GM12878 (cell line): ENCODE measurements around the gene SELENOP. TPM values are rescaled to one million over a fixed set of nuclear protein-coding genes. Genes with fewer than 3 reads are reported as not detected.

Experiments used
- ATAC-seq: fragments of 200-7000 bp; cut with Tn5 transposase; 3 replicates; pipeline ENCODE4 v1.9.1; 2020; ENCODE audit warnings: mild to moderate bottlenecking, moderate library complexity
- BruUV-seq: library from RNA; stranded (reverse); fragments of 400-500 nt; replicated peaks from 2 replicates; lab custom pipeline; 2021; lab: Mats Ljungman, UMichigan
- CTCF ChIA-PET: fragments of 300-600 bp; sonication (Branson Sonifier 250); formaldehyde crosslinking; extraction: SDS; loops from one replicate; lab custom pipeline; 2021; ENCODE audit warnings: inconsistent platforms; lab: Yijun Ruan, JAX
- POLR2A ChIA-PET: fragments of 350-600 bp; formaldehyde crosslinking; extraction: SDS; loops from one replicate; lab custom pipeline; 2021; ENCODE audit warnings: inconsistent platforms; lab: Charles Lee
- RAD21 ChIA-PET: fragments of 300-600 bp; sonication (Branson Sonifier 250); formaldehyde crosslinking; loops from one replicate; lab custom pipeline; 2023; ENCODE audit warnings: antibody characterized with exemption; ENCODE audit not compliant: unreplicated experiment; lab: Charles Lee
- SMC1A ChIA-PET: fragments of 300-600 bp; sonication (Branson Sonifier 250); formaldehyde crosslinking; loops from one replicate; lab custom pipeline; 2023; ENCODE audit not compliant: unreplicated experiment, uncharacterized antibody; lab: Charles Lee
- DNase-seq: peaks from one replicate; pipeline ENCODE4 v3.0.0-alpha.2; 2011; ENCODE audit warnings: low read depth, low spot score
- FAIRE-seq: peaks from 3 replicates; lab custom pipeline; 2011; peaks lifted over from hg19 to GRCh38; lab: Jason Lieb, UNC
- H2AFZ ChIP-seq: 2 replicates; pipeline ENCODE4 v1.6.0; 2011; ENCODE audit warnings: low read depth, low read length, control low read depth; ENCODE audit not compliant: control insufficient read depth
- H3K27ac ChIP-seq: 2 replicates; pipeline ENCODE4 v1.5.1; 2011; ENCODE audit warnings: control low read depth; ENCODE audit not compliant: control insufficient read depth, insufficient read depth
- H3K27me3 ChIP-seq, 2 experiments: replicated peaks in 1 of 2; 2 replicates each; pipeline versions ENCODE4 v1.6.0 to v1.6.1; 2011; ENCODE audit warnings: low read length in 1 of 2; ENCODE audit not compliant: control insufficient read depth in 2 of 2, insufficient read depth in 2 of 2
- H3K36me3 ChIP-seq, 2 experiments: 2 replicates each; pipeline ENCODE4 v1.5.1; 2011; ENCODE audit warnings: low read length in 1 of 2; ENCODE audit not compliant: control insufficient read depth in 2 of 2, insufficient read depth in 2 of 2
- H3K4me1 ChIP-seq: 2 replicates; pipeline ENCODE4 v1.6.1; 2011; ENCODE audit warnings: mild to moderate bottlenecking, low read length, moderate library complexity, mixed read lengths; ENCODE audit not compliant: control insufficient read depth, insufficient read depth
- H3K4me2 ChIP-seq: 2 replicates; pipeline ENCODE4 v1.6.0; 2011; ENCODE audit warnings: control low read depth; ENCODE audit not compliant: control insufficient read depth, insufficient read depth
- H3K4me3 ChIP-seq: fragments of 200-600 bp; sonication (generic); 2 replicates; pipeline ENCODE4 v1.5.1; 2016
- H3K79me2 ChIP-seq: 2 replicates; pipeline ENCODE4 v1.6.0; 2011; ENCODE audit warnings: low read length; ENCODE audit not compliant: control insufficient read depth, insufficient read depth
- H3K9ac ChIP-seq: 2 replicates; pipeline ENCODE4 v1.8.0; 2011; ENCODE audit warnings: low read length, control low read depth, mixed read lengths; ENCODE audit not compliant: control insufficient read depth, insufficient read depth
- H3K9me3 ChIP-seq: replicated peaks from 3 replicates; pipeline ENCODE4 v1.5.1; 2011; ENCODE audit warnings: mild to moderate bottlenecking, low read length; ENCODE audit not compliant: control insufficient read depth, insufficient read depth
- H4K20me1 ChIP-seq: 2 replicates; pipeline ENCODE4 v1.6.0; 2011; ENCODE audit not compliant: control insufficient read depth, insufficient read depth
- BMI1 ChIP-seq: fragments of 450-650 bp; IDR thresholded peaks from 2 replicates; pipeline ENCODE4 v1.6.1; 2016; ENCODE audit warnings: mild to moderate bottlenecking, moderate library complexity, borderline replicate concordance
- CREM ChIP-seq: IDR thresholded peaks from 2 replicates; pipeline ENCODE4 v1.6.1; 2014; ENCODE audit warnings: antibody characterized with exemption, low read depth
- EED ChIP-seq: sonication (generic); IDR thresholded peaks from 2 replicates; pipeline ENCODE4 v1.6.1; 2016; ENCODE audit warnings: antibody characterized with exemption, low read depth
- FOS ChIP-seq: IDR thresholded peaks from 3 replicates; pipeline ENCODE4 v1.6.1; 2011; ENCODE audit warnings: borderline replicate concordance; ENCODE audit not compliant: insufficient read length; ENCODE audit errors: extremely low read depth
- IRF3 ChIP-seq: fragments of 450-650 bp; IDR thresholded peaks from 2 replicates; pipeline ENCODE4 v1.6.1; 2014; ENCODE audit warnings: mild to moderate bottlenecking
- MYB ChIP-seq: fragments of 150-350 bp; IDR thresholded peaks from 2 replicates; pipeline ENCODE4 v1.6.1; 2014; ENCODE audit warnings: mild to moderate bottlenecking, low read depth, low read length, borderline replicate concordance
- NFIC ChIP-seq: IDR thresholded peaks from 2 replicates; pipeline ENCODE4 v1.6.1; 2012; ENCODE audit warnings: low read depth, mild to moderate bottlenecking, inconsistent platforms, low read length, moderate library complexity
- NFYB ChIP-seq: IDR thresholded peaks from 2 replicates; pipeline ENCODE4 v1.6.1; 2011; ENCODE audit warnings: low read depth, mild to moderate bottlenecking, low read length, improper control_type of control experiment, moderate library complexity; ENCODE audit not compliant: insufficient read depth
- RFX5 ChIP-seq: IDR thresholded peaks from 2 replicates; pipeline ENCODE4 v1.6.1; 2011; ENCODE audit warnings: low read depth, low read length, improper control_type of control experiment
- ZNF24 ChIP-seq: fragments of 450-650 bp; IDR thresholded peaks from 2 replicates; pipeline ENCODE4 v1.6.1; 2017; ENCODE audit warnings: antibody characterized with exemption, mild to moderate bottlenecking
- WGBS: methylation state at CpG from one replicate; pipeline ENCODE4 v1.1.6; 2016; ENCODE audit warnings: low lambda C conversion rate; ENCODE audit not compliant: insufficient replicate concordance, insufficient coverage; ENCODE audit errors: missing lambda C conversion rate; 5-methylcytosine and 5-hydroxymethylcytosine counted together
- in situ Hi-C: fragments of 300-500 bp; cut with MboI; formaldehyde crosslinking; loops from 9 replicates; pipeline ENCODE4 v1.14.3; 2018; ENCODE audit warnings: mixed read lengths
- intact Hi-C: fragments of 100-400 bp; cut with micrococcal nuclease; formaldehyde crosslinking; loops from one replicate; pipeline ENCODE4 v1.14.2; 2022; ENCODE audit not compliant: unreplicated experiment
- polyA plus RNA-seq, 11 experiments: library from polyadenylated mRNA; depleted of rRNA in 4 of 11; unstranded in 6 of 11; stranded (reverse) in 5 of 11; fragments of >200 nt; fragmentation: Nextera tagmentation in 4 of 11; fragmentation: Illumina TruSeq in 1 of 11; extraction: Ambion mirVana in 4 of 11; extraction: Trizol in 1 of 11; gene quantifications; 1 replicate in 1 of 11; 2 replicates in 10 of 11; pipeline versions ENCODE4 v1.2.1 to v1.2.3, GENCODE V29; 2011 to 2016; ENCODE audit warnings: inconsistent platforms in 2 of 11, missing spikeins in 2 of 11, low read depth in 1 of 11
- total RNA-seq, 4 experiments: library from RNA; depleted of rRNA in 3 of 4; stranded (reverse); fragments of >200 nt in 3 of 4; fragmentation: Illumina TruSeq in 1 of 4; extraction: Trizol in 1 of 4; gene quantifications; 2 replicates each; pipeline versions ENCODE4 v1.2.1 to v1.2.3, GENCODE V29; 2013 to 2021

SELENOP gene
- total and polyA plus RNA-seq, 10 of the 15 experiments (the other 5 are each of a cell fraction or from before 2014, with no cell fraction given) = 0.08 to 5.1 (median 0.88) TPM; not detected in 3

DNA sequence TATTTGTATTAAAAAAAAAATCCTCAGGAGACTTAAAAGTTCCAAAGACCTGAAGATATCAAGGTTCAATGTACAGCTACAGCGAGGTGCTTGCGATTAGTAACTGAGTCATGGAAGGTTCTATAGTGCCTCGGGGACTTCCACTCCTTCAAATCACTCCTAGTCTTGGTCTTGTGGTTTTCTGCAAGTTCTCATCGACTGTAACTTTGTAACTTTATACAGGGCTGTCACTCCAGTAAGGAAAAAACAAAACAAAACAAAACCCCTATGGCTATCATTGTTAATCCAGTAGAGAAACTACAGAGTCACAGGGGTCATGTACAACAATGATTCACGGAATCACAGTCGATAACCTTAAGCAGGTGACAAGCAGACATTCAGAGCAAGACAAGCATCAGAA lies 39.8 kb upstream of the SELENOP start:
- TF ChIP-seq ZNF24 = no peak
- no peak for TF ChIP-seq MYB
- no peak for TF ChIP-seq BMI1
- no peak for TF ChIP-seq FOS
- no peak for TF ChIP-seq RFX5
- no peak for TF ChIP-seq IRF3
- no peak for TF ChIP-seq NFIC
- TF ChIP-seq EED = no peak
- TF ChIP-seq NFYB = no peak
- TF ChIP-seq CREM = no peak
- no peaks in the 10 kb centered on the region for H3K9me3 ChIP-seq
- no peaks in the 10 kb centered on the region for H3K36me3 ChIP-seq
- ChIA-PET SMC1A (interaction anchor here (1.3 to 2.0 kb wide), 2 partner anchors 51 to 77 kb away, joined by 3 to 5 read pairs; no protein-coding TSS in a partner anchor), RAD21 (no interaction called here), POLR2A (interaction anchor here (1.1 kb wide), 1 partner anchor 14 kb away, joined by 3 read pairs; no protein-coding TSS in a partner anchor), CTCF (interaction anchor here (0.8 kb wide), 1 partner anchor 41 kb away, joined by 3 read pairs; no protein-coding TSS in a partner anchor)
- in situ Hi-C loops = no loop called here
- no peaks in the 10 kb centered on the region for H3K4me1 ChIP-seq
- no peaks in the 10 kb centered on the region for H4K20me1 ChIP-seq
- H3K79me2 ChIP-seq = no peaks in the 10 kb centered on the region
- no peak overlapping the region for H2AFZ ChIP-seq
- no peak overlapping the region for H3K9ac ChIP-seq
- no peak overlapping the region for H3K4me3 ChIP-seq
- no peak overlapping the region for H3K4me2 ChIP-seq
- no peak overlapping the region for H3K27ac ChIP-seq
- ATAC-seq = peak; percentile 18; the same call in 1 of the 3 replicates
- intact Hi-C loops = no loop called here
- 45% methylated on average over 6 of the region's 6 CpGs for WGBS
- no peak for FAIRE-seq
- BruUV-seq = no TSS peak
- DNase-seq = no peak
- no peaks in the 10 kb centered on the region for H3K27me3 ChIP-seq
